Measurements from ENCODE around the gene WDR75.

- TF ChIP-seq CTCF (conservative IDR thresholded peaks at IDR 0.05), result no peak
- no peak for TF ChIP-seq EZH2 (IDR thresholded peaks at IDR 0.05; ENCODE audit: low read depth)
Measured at GRCh38 chr2:189502714-189503113, 61.4 kb downstream of the WDR75 start.
